ENCODE measurements around the gene ADGRL3. TPM values are rescaled to one million over a fixed set of nuclear protein-coding genes. Genes with fewer than 3 reads are reported as not detected.

ADGRL3 gene
- total and polyA plus RNA-seq, 4 donors: 0.07 to 1.7 (median 0.82) TPM

DNA sequence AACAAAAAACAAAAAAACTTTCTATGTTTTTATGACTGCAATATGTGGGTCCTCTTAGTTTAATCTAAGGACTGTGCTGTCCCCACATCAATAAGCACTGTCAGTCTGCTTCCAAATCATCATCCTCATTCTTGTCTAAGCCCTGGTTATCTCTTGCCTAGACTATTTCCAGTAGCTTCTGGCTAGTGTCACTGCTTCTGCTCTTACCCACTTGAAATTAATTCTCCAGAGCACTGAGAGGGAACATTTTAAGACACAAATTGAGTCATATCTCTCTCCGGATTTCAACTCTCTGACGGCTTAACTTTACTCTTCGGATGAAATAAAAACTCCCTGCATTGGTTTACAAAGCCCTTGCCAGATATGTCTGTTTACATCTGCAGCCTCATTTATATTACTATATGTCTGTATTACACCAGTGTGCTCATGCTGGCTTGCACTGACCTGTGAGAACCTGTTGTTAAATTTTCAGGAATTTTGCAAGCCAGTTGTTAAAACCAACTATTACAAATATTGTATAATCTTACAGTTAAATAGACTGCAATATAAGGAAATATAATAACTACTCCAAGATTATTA lies 345.9 kb downstream of the ADGRL3 start:
- no peak for DNase-seq (ENCODE audit: low spot score)
- Histone ChIP-seq H3K36me3 (ENCODE audit: control insufficient read depth in 4 of 4, insufficient read depth in 3 of 4, low read depth in 1 of 4, low read length in 3 of 4) (no peaks in the 10 kb centered on the region), H3K4me1 (ENCODE audit: control insufficient read depth in 4 of 4, insufficient read depth in 4 of 4, low read length in 3 of 4) (no peaks in the 10 kb centered on the region), H3K9me3 (ENCODE audit: control insufficient read depth in 4 of 4, low read length in 3 of 4) (no peaks in the 10 kb centered on the region), H3K4me3 (ENCODE audit: low read depth in 1 of 3, low read length in 3 of 3) (no peak overlapping the region), H3K9ac (ENCODE audit: low read depth in 1 of 2, low read length in 2 of 2) (no peak overlapping the region), H3K27me3 (ENCODE audit: control insufficient read depth in 4 of 4, insufficient read depth in 4 of 4, low read length in 3 of 4) (no peaks in the 10 kb centered on the region), H3K27ac (ENCODE audit: low read depth in 1 of 2, low read length in 2 of 2) (no peak overlapping the region)
- no peak for TF ChIP-seq HNF4G (IDR thresholded peaks at IDR 0.05)
- no peak for TF ChIP-seq REST (IDR thresholded peaks at IDR 0.05)
- TF ChIP-seq YY1 (IDR thresholded peaks at IDR 0.05): no peak
- TF ChIP-seq, protein P1, sequence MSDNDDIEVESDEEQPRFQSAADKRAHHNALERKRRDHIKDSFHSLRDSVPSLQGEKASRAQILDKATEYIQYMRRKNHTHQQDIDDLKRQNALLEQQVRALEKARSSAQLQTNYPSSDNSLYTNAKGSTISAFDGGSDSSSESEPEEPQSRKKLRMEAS (IDR thresholded peaks at IDR 0.05): no peak
- TF ChIP-seq JUND (IDR thresholded peaks at IDR 0.05): no peak
- no peak for TF ChIP-seq EGR1 (IDR thresholded peaks at IDR 0.05; ENCODE audit: low read depth in 2 of 2)
- TF ChIP-seq GABPA (IDR thresholded peaks at IDR 0.05 in 1 of 2, conservative IDR thresholded peaks at IDR 0.05 in 1 of 2): no peak
- TF ChIP-seq RXRA (IDR thresholded peaks at IDR 0.05): no peak
- TF ChIP-seq ZBTB33 (IDR thresholded peaks at IDR 0.05): no peak
- TF ChIP-seq RAD21 (IDR thresholded peaks at IDR 0.05): no peak
- no peak for TF ChIP-seq ATF3 (IDR thresholded peaks at IDR 0.05)
- no peak for TF ChIP-seq TAF1 (conservative IDR thresholded peaks at IDR 0.05)
- TF ChIP-seq NR2F2 (IDR thresholded peaks at IDR 0.05): no peak
- no peak for TF ChIP-seq CTCF (IDR thresholded peaks at IDR 0.05; ENCODE audit: low read depth, low read length, missing input control)
- no peak for TF ChIP-seq FOXA2 (IDR thresholded peaks at IDR 0.05)
- TF ChIP-seq SP1 (IDR thresholded peaks at IDR 0.05): no peak
- no peak for TF ChIP-seq FOXA1 (IDR thresholded peaks at IDR 0.05)
- TF ChIP-seq HNF4A (conservative IDR thresholded peaks at IDR 0.05): no peak
- whole genome bisulfite sequencing: 77% methylated on average over 3 of the region's 3 CpGs

All from liver (tissue), 9 donors.